RWPE2 (cell line): ENCODE results near the gene SPRN.

Experiments
- ATAC-seq: fragments of 200-7000 bp; cut with Tn5 transposase; 3 replicates; pipeline ENCODE4 v1.9.1; 2021; ENCODE audit warnings: low read depth
- DNase-seq: peaks from one replicate; pipeline ENCODE4 v3.0.0-alpha.2; 2020; ENCODE audit warnings: low spot score
- H3K27ac ChIP-seq: fragments of 450-650 bp; 2 replicates; pipeline ENCODE4 v1.5.1; 2017; ENCODE audit warnings: mild to moderate bottlenecking; ENCODE audit not compliant: poor library complexity, severe bottlenecking
- H3K27me3 ChIP-seq: fragments of 250-450 bp; sonication (Bioruptor Pico); 2 replicates; pipeline ENCODE4 v1.5.1; 2021; ENCODE audit warnings: mild to moderate bottlenecking, moderate library complexity; ENCODE audit not compliant: insufficient read depth, poor library complexity, severe bottlenecking
- H3K36me3 ChIP-seq: fragments of 250-450 bp; sonication (Bioruptor Pico); 2 replicates; pipeline ENCODE4 v1.5.1; 2020; ENCODE audit warnings: low read depth, mild to moderate bottlenecking, moderate library complexity
- H3K4me1 ChIP-seq: fragments of 250-450 bp; sonication (Bioruptor Pico); 2 replicates; pipeline ENCODE4 v1.5.1; 2021; ENCODE audit warnings: mild to moderate bottlenecking, moderate library complexity; ENCODE audit not compliant: insufficient read depth, poor library complexity, severe bottlenecking
- H3K4me3 ChIP-seq: fragments of 250-450 bp; sonication (Bioruptor Pico); 2 replicates; pipeline ENCODE4 v1.5.1; 2021; ENCODE audit warnings: mild to moderate bottlenecking, moderate library complexity; ENCODE audit not compliant: severe bottlenecking
- H3K9me3 ChIP-seq: fragments of 250-450 bp; sonication (Bioruptor Pico); 2 replicates; pipeline ENCODE4 v1.5.1; 2021; ENCODE audit warnings: mild to moderate bottlenecking, moderate library complexity; ENCODE audit not compliant: severe bottlenecking
- CTCF ChIP-seq: fragments of 450-650 bp; IDR thresholded peaks from one replicate; pipeline ENCODE4 v1.5.1; 2017; ENCODE audit warnings: mild to moderate bottlenecking, moderate library complexity; ENCODE audit not compliant: poor library complexity, severe bottlenecking

The SPRN gene

DNA sequence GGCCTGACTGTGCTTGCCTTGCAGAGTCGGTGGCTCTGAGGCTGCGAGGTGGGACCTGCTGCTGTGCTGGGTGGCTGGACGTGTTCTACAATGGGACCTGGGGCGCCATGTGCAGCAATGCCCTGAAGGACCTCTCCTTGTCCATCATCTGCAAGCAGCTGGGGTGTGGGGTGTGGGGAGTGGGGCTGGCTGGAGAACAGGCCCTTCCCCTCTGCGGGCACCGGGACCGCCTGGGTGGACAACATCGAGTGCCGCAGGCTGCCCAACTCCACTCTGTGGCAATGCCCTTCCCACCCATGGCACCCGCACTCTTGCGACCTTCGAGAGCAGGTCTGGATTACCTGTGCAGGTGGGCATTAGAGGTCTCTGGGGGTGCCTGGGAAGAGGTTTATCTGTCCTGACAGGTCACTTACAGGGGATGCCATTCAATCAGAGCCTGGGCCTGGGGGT is 40.2 kb upstream of the SPRN start:
- no peak for TF ChIP-seq CTCF
- Histone ChIP-seq H3K4me3 (no peak overlapping the region), H3K4me1 (no peaks in the 10 kb centered on the region), H3K27me3 (no peaks in the 10 kb centered on the region), H3K36me3 (no peaks in the 10 kb centered on the region), H3K9me3 (no peaks in the 10 kb centered on the region), H3K27ac (no peak overlapping the region)
- DNase-seq (peak; percentile 51), ATAC-seq (no peak)

DNA sequence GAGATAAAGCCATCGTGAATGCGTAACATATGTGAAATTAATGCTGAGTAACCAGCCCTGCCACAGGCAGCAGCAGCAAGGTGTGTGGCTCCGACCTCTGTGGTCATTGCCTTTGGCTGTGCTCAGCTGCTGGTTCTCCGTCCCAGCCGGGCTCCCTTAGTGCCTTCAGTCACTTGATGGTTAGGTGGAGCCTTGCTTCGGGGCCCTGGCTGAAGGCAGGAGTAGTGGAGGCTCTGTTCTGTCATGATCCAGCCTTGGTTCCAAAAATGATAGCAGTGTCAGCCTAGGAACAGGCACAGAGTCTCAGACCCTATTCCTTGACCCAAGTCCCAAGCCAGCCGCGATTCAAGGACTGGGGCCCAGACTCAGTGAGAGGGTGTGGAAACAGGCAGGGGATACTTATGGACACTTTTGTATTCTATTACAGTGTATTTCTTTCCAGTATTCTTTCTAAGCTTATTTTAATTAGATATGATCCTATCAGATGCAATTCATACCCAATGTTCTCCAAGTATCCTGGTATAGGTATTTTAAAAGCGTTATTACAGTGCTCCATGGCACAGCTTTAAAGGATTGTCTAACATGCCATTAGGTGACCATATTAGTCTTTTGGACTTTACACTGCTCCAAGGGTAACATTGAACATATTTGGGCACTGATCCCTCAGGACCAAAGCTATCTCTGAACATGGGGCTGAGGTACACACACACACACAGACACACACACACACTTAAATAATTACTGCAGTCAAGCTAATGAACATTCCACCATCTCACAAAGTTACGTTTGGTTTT is 38.3 kb upstream of the SPRN start:
- Histone ChIP-seq H3K4me1 (no peaks in the 10 kb centered on the region), H3K27ac (no peak overlapping the region), H3K36me3 (no peaks in the 10 kb centered on the region), H3K4me3 (no peak overlapping the region), H3K9me3 (no peaks in the 10 kb centered on the region), H3K27me3 (no peaks in the 10 kb centered on the region)
- DNase-seq (no peak), ATAC-seq (no peak)
- no peak for TF ChIP-seq CTCF

GRCh38 chr10:133461841-133462240 is 37.4 kb upstream of the SPRN start:
- no peak for TF ChIP-seq CTCF
- no peaks in the 10 kb centered on the region for H3K4me1 ChIP-seq
- no peaks in the 10 kb centered on the region for H3K27me3 ChIP-seq
- H3K27ac ChIP-seq, result no peak overlapping the region
- no peaks in the 10 kb centered on the region for H3K9me3 ChIP-seq
- H3K36me3 ChIP-seq, result no peaks in the 10 kb centered on the region
- ATAC-seq (no peak), DNase-seq (peak; percentile 42)
- no peak overlapping the region for H3K4me3 ChIP-seq

- H3K9me3 ChIP-seq, result no peaks in the 10 kb centered on the region
Measured at GRCh38 chr10:133461027-133461426, 36.6 kb upstream of the SPRN start.

More at GRCh38 chr10:133461027-133461426, 36.6 kb upstream of the SPRN start:
- no peak overlapping the region for H3K27ac ChIP-seq
- no peak for TF ChIP-seq CTCF
- H3K4me1 ChIP-seq, result no peaks in the 10 kb centered on the region
- H3K4me3 ChIP-seq, result no peak overlapping the region
- no peaks in the 10 kb centered on the region for H3K27me3 ChIP-seq
- DNase-seq, result no peak
- no peaks in the 10 kb centered on the region for H3K36me3 ChIP-seq
- ATAC-seq, result no peak
